SU-DHL-6 (cell line): ENCODE results near the gene RTBDN.

Experiments
- CTCF ChIP-seq: fragments of 200-600 bp; sonication (generic); IDR thresholded peaks from one replicate; pipeline ENCODE4 v1.5.1; 2017; ENCODE audit warnings: antibody characterized with exemption, mild to moderate bottlenecking, low read length, moderate library complexity; ENCODE audit not compliant: insufficient read depth, poor library complexity, severe bottlenecking
- EZH2phosphoT487 ChIP-seq: fragments of 200-600 bp; sonication (generic), shearing (Covaris generic); conservative IDR thresholded peaks from 2 replicates; pipeline ENCODE4 v1.6.1; 2018; ENCODE audit warnings: mild to moderate bottlenecking, antibody characterized with exemption, low read length, moderate library complexity, mixed read lengths

DNA sequence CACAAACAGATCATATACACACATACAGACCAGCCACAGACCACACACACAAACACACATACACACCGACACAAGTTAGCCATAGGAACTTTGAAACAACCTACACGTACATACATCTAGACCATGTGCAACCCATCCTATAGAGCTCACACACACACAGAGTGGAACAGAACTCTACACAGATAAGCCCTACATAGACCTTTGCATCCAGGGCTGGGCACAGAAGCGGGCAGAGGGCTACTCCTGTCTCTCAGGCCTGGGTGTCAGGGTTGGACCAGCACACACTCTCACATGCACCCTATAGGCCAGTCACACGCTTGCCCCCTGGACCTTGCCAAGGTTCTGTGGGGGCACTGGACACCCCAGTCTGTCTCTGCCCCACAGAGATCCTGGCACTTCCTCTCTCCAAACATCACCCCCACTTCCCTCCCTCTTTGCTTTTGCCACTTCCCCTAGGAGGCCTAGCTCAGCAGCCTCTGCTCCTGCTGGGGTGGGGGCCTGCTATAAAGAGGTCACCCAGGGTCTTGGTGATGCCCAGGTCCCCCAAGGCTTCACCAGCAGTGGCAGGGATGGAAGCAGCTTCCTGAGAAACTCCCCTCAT lies 48.8 kb downstream of the RTBDN start:
- TF ChIP-seq CTCF (no peak), EZH2phosphoT487 (no peak)
